ENCODE measurements around the gene CENPF. TPM values are rescaled to one million over a fixed set of nuclear protein-coding genes. Genes with fewer than 3 reads are reported as not detected.
"Not testable (repeated sequence)": the region's sequence is repeated elsewhere in the genome, so short reads cannot be mapped to it uniquely, and the experiment has no call there.

CENPF gene
- total RNA-seq, 1 experiment from 2014 or later = 144 TPM

DNA sequence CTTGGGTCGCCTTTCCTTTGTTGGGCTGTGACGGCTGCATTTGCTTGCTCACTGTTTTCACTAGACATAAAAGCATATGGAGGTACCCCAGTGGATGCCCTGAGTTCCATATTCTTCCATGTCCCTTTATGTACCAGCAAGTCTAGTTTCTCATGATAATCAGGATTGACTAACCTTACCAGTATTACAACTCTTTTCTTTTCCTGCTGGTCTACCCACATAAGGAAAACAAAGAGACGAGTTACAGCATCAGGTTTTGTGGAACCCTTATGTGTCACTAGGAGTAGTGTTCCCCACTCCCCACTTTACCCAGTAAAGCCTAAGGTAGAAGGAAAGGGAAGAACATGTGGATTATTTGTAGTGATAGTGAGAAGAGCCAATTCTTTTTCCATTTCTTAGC lies 16.4 kb upstream of the CENPF start:
- TF ChIP-seq, protein P1, sequence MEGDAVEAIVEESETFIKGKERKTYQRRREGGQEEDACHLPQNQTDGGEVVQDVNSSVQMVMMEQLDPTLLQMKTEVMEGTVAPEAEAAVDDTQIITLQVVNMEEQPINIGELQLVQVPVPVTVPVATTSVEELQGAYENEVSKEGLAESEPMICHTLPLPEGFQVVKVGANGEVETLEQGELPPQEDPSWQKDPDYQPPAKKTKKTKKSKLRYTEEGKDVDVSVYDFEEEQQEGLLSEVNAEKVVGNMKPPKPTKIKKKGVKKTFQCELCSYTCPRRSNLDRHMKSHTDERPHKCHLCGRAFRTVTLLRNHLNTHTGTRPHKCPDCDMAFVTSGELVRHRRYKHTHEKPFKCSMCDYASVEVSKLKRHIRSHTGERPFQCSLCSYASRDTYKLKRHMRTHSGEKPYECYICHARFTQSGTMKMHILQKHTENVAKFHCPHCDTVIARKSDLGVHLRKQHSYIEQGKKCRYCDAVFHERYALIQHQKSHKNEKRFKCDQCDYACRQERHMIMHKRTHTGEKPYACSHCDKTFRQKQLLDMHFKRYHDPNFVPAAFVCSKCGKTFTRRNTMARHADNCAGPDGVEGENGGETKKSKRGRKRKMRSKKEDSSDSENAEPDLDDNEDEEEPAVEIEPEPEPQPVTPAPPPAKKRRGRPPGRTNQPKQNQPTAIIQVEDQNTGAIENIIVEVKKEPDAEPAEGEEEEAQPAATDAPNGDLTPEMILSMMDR (IDR thresholded peaks at IDR 0.05; ENCODE audit: unreplicated experiment) = no peak
- peaks cover 34% of the 10 kb centered on the region for H3K4me1 Mint-ChIP-seq (ENCODE audit: low read depth, unreplicated experiment)
- no peaks in the 10 kb centered on the region for H3K36me3 Mint-ChIP-seq (ENCODE audit: insufficient read depth, unreplicated experiment)
- no TSS peak for BruUV-seq (replicated peaks)
- no peaks in the 10 kb centered on the region for H3K27me3 Mint-ChIP-seq (ENCODE audit: unreplicated experiment)
- DNase-seq = no peak
- CTCF ChIA-PET = interaction anchor here (0.6 to 7.0 kb wide), 3 partner anchors 37 to 615 kb away, joined by 3 to 79 read pairs (median 3); no protein-coding TSS in a partner anchor
- no peaks in the 10 kb centered on the region for H3K9me3 Mint-ChIP-seq (ENCODE audit: low read depth, unreplicated experiment)
- no peak overlapping the region for H3K27ac Mint-ChIP-seq (ENCODE audit: unreplicated experiment)
- intact Hi-C loops (cut with micrococcal nuclease; ENCODE audit: unreplicated experiment) = loop anchor here (5.0 kb wide), 1 partner anchor 369 kb away; no protein-coding TSS in a partner anchor
- H3K4me3 Mint-ChIP-seq (ENCODE audit: low read depth, unreplicated experiment) = no peak overlapping the region

DNA sequence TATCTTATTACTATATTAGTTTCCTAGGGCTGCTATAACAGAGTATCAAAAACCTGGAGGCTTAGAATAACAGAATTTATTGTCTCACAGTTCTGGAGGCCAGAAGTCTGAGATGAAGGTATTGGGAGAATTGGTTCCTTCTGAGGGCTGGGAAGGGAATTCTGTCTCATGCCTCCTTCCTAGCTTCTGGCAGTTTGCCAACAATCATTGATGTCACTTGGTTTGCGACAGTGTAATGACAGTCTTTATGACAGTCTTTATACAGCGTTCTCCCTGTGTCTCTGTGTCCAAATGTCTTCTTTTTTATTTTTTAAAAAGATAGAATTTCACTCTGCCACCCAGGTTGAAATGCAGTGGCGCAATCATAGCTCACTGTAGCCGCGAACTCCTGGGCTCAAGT lies 15.8 kb upstream of the CENPF start:
- H3K36me3 Mint-ChIP-seq (ENCODE audit: insufficient read depth, unreplicated experiment) = no peaks in the 10 kb centered on the region
- CTCF ChIA-PET = interaction anchor here (7.0 kb wide), 1 partner anchor 254 kb away, joined by 79 read pairs; no protein-coding TSS in a partner anchor

DNA sequence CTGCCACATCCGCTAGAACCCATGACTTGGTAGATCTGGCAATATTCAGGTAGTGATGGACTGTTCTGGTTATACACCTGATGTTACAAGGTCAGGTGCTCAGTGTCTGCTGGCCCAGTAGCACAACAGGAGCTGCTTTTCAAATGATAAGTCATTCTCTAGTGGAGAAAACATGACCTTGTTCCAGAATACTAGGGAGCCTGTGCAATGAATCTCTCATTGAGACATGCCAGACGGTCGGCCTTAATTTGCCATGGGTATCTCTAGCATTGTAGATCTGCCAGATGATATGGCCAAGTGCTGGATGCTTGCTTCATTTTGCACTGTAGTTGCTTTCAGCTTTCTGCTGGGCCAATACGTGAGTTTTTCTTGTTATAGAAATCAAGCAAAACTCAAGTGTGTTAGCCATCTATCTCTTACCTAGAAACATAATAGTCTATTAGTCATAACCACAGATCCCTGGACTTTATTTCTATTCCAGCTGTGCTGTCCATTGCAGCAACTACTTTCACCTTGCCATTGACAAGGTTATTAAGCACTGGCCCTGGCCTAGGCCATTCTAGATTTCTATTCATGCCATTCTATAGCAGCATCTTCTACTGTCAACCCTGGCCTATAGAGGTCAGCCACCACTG lies 13.9 kb upstream of the CENPF start:
- CTCF ChIA-PET = interaction anchor here (0.7 to 0.9 kb wide), 2 partner anchors 15 to 37 kb away, joined by 3 read pairs; partner anchors contain the start of gene PTPN14
- no peaks in the 10 kb centered on the region for H3K27me3 Mint-ChIP-seq (ENCODE audit: unreplicated experiment)

More for the DNA sequence above, 15.8 kb upstream of the CENPF start:
- Mint-ChIP-seq H3K4me3 (ENCODE audit: low read depth, unreplicated experiment) (no peak overlapping the region), H3K27me3 (ENCODE audit: unreplicated experiment) (no peaks in the 10 kb centered on the region), H3K4me1 (ENCODE audit: low read depth, unreplicated experiment) (peaks cover 28% of the 10 kb centered on the region), H3K9me3 (ENCODE audit: low read depth, unreplicated experiment) (no peaks in the 10 kb centered on the region), H3K27ac (ENCODE audit: unreplicated experiment) (no peak overlapping the region)
- intact Hi-C loops (cut with micrococcal nuclease; ENCODE audit: unreplicated experiment) = loop anchor here (5.0 kb wide), 1 partner anchor 370 kb away; no protein-coding TSS in a partner anchor
- no TSS peak for BruUV-seq (replicated peaks)
- TF ChIP-seq, protein P1 (IDR thresholded peaks at IDR 0.05; ENCODE audit: unreplicated experiment) = no peak
- DNase-seq = no peak

DNA sequence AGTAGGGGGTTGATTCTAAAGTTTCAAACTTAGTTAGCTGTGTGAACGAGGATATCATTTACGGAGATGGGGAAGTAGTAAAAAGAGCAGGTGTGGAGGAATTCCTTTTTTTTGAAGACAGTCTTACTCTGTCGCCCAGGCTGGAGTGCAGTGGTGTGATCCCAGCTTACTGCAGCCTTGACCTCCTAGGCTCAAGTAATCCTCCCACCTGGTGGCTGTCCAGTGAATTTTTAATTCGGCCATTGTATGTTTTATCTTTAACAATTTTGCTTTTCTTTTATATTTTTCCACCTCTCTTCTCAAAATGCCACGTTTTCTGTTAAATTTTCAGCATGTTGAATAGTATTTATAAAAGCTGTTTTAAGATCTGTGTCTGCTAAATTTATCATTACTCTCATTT lies 12.3 kb upstream of the CENPF start:
- no peak overlapping the region for H3K4me3 Mint-ChIP-seq (ENCODE audit: low read depth, unreplicated experiment)
- no TSS peak for BruUV-seq (replicated peaks)
- no peak for DNase-seq
- TF ChIP-seq, protein P1 (IDR thresholded peaks at IDR 0.05; ENCODE audit: unreplicated experiment) = peak; percentile 16
- CTCF ChIA-PET = no interaction called here
- no peaks in the 10 kb centered on the region for H3K4me1 Mint-ChIP-seq (ENCODE audit: low read depth, unreplicated experiment)
- intact Hi-C loops (cut with micrococcal nuclease; ENCODE audit: unreplicated experiment) = no loop called here
- no peaks in the 10 kb centered on the region for H3K27me3 Mint-ChIP-seq (ENCODE audit: unreplicated experiment)
- H3K36me3 Mint-ChIP-seq (ENCODE audit: insufficient read depth, unreplicated experiment) = no peaks in the 10 kb centered on the region
- no peak overlapping the region for H3K27ac Mint-ChIP-seq (ENCODE audit: unreplicated experiment)
- H3K9me3 Mint-ChIP-seq (ENCODE audit: low read depth, unreplicated experiment) = no peaks in the 10 kb centered on the region

More for the DNA sequence above, 13.9 kb upstream of the CENPF start:
- DNase-seq = no peak
- Mint-ChIP-seq H3K4me3 (ENCODE audit: low read depth, unreplicated experiment) (no peak overlapping the region), H3K4me1 (ENCODE audit: low read depth, unreplicated experiment) (peaks cover 10% of the 10 kb centered on the region), H3K36me3 (ENCODE audit: insufficient read depth, unreplicated experiment) (no peaks in the 10 kb centered on the region), H3K9me3 (ENCODE audit: low read depth, unreplicated experiment) (no peaks in the 10 kb centered on the region), H3K27ac (ENCODE audit: unreplicated experiment) (no peak overlapping the region)
- TF ChIP-seq, protein P1 (IDR thresholded peaks at IDR 0.05; ENCODE audit: unreplicated experiment) = no peak
- intact Hi-C loops (cut with micrococcal nuclease; ENCODE audit: unreplicated experiment) = loop anchor here (5.0 kb wide), 1 partner anchor 372 kb away; no protein-coding TSS in a partner anchor
- BruUV-seq (replicated peaks) = no TSS peak

DNA sequence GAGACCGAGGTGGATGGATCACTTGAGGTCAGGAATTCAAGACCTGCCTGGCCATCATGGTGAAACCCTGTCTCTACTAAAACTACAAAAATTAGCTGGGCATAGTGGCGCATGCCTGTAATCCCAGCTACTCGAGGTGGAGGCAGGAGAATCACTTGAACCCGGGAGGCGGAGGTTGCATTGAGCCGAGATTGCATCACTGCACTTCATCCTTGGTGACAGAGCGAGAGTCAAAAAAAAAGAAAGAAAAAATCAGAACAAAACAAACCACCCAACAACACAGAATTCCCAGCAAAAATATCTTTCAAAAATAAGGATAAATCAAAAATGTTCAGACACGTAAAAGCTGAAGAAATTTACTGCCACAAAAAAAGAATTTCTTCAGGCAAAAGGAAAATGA lies 11.1 kb upstream of the CENPF start:
- H3K27me3 Mint-ChIP-seq (ENCODE audit: unreplicated experiment); H3K27ac Mint-ChIP-seq (ENCODE audit: unreplicated experiment); H3K9me3 Mint-ChIP-seq (ENCODE audit: low read depth, unreplicated experiment); intact Hi-C loops (cut with micrococcal nuclease; ENCODE audit: unreplicated experiment); H3K36me3 Mint-ChIP-seq (ENCODE audit: insufficient read depth, unreplicated experiment); BruUV-seq (replicated peaks); CTCF ChIA-PET; DNase-seq; H3K4me1 Mint-ChIP-seq (ENCODE audit: low read depth, unreplicated experiment); H3K4me3 Mint-ChIP-seq (ENCODE audit: low read depth, unreplicated experiment): not testable (repeated sequence)

Measured in Calu3 (cell line).